ENCODE data around the gene BRF1. TPM values are rescaled to one million over a fixed set of nuclear protein-coding genes. Genes with fewer than 3 reads are reported as not detected.

The BRF1 gene, protein sequence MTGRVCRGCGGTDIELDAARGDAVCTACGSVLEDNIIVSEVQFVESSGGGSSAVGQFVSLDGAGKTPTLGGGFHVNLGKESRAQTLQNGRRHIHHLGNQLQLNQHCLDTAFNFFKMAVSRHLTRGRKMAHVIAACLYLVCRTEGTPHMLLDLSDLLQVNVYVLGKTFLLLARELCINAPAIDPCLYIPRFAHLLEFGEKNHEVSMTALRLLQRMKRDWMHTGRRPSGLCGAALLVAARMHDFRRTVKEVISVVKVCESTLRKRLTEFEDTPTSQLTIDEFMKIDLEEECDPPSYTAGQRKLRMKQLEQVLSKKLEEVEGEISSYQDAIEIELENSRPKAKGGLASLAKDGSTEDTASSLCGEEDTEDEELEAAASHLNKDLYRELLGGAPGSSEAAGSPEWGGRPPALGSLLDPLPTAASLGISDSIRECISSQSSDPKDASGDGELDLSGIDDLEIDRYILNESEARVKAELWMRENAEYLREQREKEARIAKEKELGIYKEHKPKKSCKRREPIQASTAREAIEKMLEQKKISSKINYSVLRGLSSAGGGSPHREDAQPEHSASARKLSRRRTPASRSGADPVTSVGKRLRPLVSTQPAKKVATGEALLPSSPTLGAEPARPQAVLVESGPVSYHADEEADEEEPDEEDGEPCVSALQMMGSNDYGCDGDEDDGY
- total RNA-seq = 26.5 and 35.9 TPM in 2 replicates

DNA sequence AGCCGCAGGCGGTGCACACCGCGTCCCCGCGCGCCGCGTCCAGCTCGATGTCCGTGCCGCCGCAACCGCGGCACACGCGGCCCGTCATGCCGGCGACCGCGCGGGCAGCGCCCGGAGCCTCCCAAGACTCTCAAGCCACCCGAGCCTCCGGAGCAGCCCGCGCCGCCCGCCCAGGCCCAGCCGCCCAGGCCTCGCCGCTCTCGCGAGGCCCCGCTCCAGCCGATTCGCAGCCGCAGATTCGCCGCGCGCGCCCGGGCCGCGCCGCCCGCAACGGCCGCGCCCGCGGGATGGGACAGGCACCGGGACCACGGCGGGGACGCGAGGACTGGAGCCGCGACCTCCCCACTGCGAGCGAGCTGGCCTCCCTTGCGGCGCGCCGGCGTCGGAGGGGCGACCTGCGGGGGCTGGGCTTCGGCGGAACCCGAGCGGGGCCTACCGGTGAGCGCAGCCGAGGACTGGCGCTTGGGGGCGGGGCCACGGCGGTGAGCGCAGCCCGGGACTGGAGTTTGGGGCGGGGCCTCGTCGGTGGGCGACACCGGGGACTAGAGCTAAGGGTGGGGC is at the start of gene BRF1:
Gene BRF1, minus strand, starts transcription at position 460 of the 561 bp plus-strand sequence. Its CDS starts 372 bp downstream, at position 88.

DNA sequence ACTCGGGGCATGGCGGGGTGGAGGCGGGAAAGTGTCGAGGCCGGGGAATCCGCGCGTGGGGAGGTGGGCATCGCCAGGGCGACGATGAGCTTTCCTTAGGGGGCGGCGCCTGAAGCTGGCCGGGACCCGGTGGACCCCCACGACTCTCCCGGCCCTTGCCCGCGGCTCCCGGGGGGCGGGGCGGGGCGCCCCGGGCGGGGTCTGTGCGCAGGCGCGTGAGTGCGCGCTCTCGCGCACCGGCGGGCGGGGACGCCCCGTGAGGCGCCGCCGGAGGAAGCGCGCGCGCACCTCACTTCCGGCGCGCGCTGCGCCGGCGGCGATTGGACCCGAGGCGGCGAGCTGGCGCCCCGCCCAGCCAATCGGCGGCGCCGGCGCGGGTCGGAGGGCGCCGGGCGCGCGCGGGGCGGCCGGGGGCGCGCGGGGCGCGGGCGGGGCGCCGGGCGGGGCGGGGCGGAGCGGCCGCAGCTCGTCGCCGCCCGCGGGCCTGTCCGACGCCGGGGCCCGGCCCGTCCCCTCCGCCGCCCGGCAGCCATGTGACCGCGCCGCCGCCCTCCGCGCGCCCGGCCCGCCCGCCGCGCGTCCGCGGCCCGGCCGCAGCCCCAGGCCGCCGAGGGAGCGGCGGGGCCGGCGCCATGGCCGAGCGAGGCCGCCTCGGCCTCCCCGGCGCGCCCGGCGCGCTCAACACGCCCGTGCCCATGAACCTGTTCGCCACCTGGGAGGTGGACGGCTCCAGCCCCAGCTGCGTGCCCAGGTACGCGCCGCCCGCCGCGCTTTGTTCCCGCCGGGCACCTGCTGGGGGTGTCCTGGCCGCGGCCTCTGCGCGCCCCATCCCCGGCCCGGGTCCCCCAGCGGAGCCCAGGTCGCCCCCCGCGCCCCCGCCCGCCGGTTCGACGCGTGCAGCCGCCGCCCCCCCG is 13.7 kb upstream of the BRF1 start, which contains the start of gene PACS2:
Gene PACS2, plus strand, starts transcription at position 462 of the 914 bp plus-strand sequence. Its CDS starts 171 bp downstream, at position 633.

DNA sequence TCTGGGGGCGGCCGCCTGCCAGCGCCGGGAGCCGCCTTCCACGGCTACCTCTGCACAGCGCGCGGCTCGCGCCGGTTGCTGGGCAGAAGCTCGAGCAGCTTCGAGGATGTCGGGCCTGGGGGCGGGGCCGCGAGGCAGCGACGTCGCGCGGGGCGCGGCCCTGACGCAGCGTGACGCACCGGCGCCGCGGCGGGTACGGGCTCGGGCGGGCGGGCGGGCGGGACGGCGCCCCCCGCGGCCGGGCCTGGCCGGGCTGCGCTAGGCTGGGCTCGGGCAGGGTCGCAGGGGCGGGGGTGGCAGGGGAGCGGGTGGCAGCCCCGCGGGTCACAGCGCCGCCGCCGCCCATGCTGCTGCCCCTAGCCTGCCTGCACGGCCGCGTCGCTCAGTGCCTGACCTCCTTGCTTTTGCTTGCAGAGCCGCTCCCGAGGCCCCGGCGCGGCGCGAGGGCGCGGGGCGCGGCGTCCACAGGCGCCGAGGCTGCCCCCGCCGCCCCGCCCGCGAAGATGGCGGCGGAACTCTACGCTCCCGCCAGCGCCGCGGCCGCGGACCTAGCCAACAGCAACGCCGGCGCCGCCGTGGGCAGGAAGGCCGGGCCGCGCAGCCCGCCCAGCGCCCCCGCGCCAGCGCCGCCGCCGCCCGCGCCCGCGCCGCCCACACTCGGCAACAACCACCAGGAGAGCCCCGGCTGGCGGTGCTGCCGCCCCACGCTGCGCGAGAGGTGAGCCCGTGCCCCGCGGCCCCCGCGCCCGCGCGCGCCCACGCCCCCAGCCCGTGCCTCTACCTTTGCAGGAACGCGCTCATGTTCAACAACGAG is 52.2 kb downstream of the BRF1 start, which contains the start of gene BTBD6:
Gene BTBD6, plus strand, starts transcription at position 166 of the 814 bp plus-strand sequence. Its CDS starts 179 bp downstream, at position 345.

DNA sequence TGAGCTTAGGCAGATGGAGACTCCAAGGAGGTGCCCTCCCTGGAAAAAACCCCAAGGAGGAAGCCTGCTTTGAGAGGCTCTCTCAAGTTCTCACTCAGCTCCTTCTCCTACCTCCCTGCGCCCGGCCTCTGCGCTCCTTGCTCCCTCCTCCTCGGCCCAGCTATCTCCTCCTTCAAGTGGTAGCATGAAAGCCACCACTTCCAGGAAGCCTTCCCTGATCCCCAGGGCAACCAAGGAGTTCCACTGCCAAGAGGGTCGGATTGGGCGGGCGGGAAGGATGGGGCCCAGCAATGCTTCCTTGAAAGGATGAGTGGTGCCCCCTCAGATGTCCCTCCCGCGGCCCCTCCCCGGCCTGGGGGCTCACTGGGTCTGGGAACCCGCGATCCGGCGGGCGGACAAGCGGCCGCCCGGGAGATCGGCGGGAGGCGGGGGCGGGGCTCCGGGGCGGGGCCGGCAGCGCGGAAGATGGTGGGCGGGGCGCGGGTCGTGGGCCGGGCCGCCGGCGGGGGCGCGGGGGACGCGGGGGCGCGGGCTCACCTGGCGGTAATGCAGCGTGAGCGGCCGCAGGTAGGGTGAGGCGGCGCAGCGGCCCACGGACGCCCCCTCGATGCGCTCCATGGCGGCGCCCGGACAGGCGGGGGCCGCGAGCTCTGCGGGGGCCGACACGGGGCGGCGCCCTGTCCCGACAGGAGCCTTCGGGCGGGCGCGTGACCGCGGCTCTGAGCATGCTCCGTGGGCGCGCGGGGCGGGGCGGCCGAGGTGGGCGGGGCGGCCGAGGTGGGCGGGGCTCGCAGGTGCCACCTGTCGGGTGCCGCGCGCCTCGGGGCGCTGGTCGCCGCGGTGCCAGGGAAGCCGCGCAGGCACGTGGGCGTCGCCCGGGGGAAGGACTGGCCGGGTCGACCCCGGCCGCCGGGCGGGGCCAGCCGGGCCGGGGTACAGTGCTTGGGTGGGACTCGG is 119.9 kb downstream of the BRF1 start, which contains the start of gene NUDT14:
Gene NUDT14, minus strand, starts transcription at position 721 of the 957 bp plus-strand sequence. Its CDS starts 103 bp downstream, at position 618.

DNA sequence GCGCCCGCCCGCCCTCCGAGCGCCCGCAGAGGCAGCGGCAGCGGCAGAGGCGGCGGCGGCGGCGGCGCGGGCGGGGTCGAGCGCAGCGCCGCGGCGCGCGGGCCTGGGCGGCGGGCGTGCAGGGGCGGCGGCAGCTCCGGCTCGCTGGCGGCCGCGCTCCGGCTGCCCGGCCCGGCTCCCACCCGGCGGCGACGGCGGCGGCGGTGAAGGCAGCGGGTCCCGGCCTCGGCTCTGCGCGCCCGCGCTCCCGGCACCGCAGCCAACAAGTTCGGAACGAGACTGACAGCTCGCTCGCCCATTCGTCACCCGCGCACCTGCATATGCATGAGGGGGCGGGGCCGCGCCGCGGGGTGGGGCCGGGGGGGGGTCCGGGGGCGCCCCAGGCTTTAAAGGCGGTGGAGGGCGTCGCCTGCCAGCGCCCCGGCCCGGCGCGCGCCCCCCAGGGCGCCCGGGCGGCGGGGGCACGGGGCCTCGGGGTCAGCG is 132.3 kb downstream of the BRF1 start, which contains the start of gene JAG2:
Gene JAG2, minus strand, starts transcription at position 281 of the 483 bp plus-strand sequence. CDS start 356 bp downstream, outside the sequence.

Other genes starting within 250 kb of the BRF1 start
- not detected in 2 replicates for gene GPR132, start 235.6 kb downstream of the BRF1 start, total RNA-seq
- 0.58 and 1.1 TPM in 2 replicates for gene JAG2, start 132.2 kb downstream of the BRF1 start, total RNA-seq
- 8.2 and 10.4 TPM in 2 replicates for gene NUDT14, start 119.7 kb downstream of the BRF1 start, total RNA-seq
- gene BTBD6, start 52.5 kb downstream of the BRF1 start, total RNA-seq = 40.6 and 60.4 TPM in 2 replicates
- 27.8 and 40.6 TPM in 2 replicates for gene PACS2, start 13.7 kb upstream of the BRF1 start, total RNA-seq
- 0.19 and 0.28 TPM in 2 replicates for gene TEX22, start 97.5 kb upstream of the BRF1 start, total RNA-seq
- gene MTA1, start 118.8 kb upstream of the BRF1 start, total RNA-seq = 26.3 and 32.4 TPM in 2 replicates
- gene CRIP2, start 173.8 kb upstream of the BRF1 start, total RNA-seq = 35.2 and 70.4 TPM in 2 replicates
- gene CRIP1, start 185.9 kb upstream of the BRF1 start, total RNA-seq = 0.28 and 5.4 TPM in 2 replicates
- gene TEDC1, start 190.2 kb upstream of the BRF1 start, total RNA-seq = 3.9 and 15.1 TPM in 2 replicates
- gene TMEM121, start 225.6 kb upstream of the BRF1 start, total RNA-seq = 5.0 and 12.7 TPM in 2 replicates